WTC11 (cell line): Measurements from ENCODE around the gene AP5Z1. TPM values are rescaled to one million over a fixed set of nuclear protein-coding genes. Genes with fewer than 3 reads are reported as not detected.
A peak's percentile ranks its signal among the peaks of the same experiment; 100 is the strongest.

Experiments
- ATAC-seq: fragments of 200-7000 bp; cut with Tn5 transposase; 2 replicates; pipeline ENCODE4 v1.10.0; 2021; ENCODE audit warnings: mild to moderate bottlenecking, moderate library complexity
- CTCF ChIA-PET: fragments of 300-600 bp; sonication (Branson Sonifier 250); formaldehyde crosslinking; loops from one replicate; lab custom pipeline; 2021; ENCODE audit warnings: antibody characterized with exemption; lab: Charles Lee
- POLR2A ChIA-PET: fragments of 350-600 bp; sonication (Branson Sonifier 250); formaldehyde crosslinking; loops from one replicate; lab custom pipeline; 2021; ENCODE audit warnings: antibody characterized with exemption; lab: Charles Lee
- DNase-seq: peaks from one replicate; pipeline ENCODE4 v3.0.0; 2021; ENCODE audit warnings: low spot score
- H3K27ac Mint-ChIP-seq: 2 replicates; pipeline ENCODE4 v1.8.0; 2021; ENCODE audit warnings: mixed read lengths
- H3K27me3 Mint-ChIP-seq: 2 replicates; pipeline ENCODE4 v1.8.0; 2021; ENCODE audit warnings: low read depth, mild to moderate bottlenecking, moderate library complexity, mixed read lengths
- H3K36me3 Mint-ChIP-seq: 2 replicates; pipeline ENCODE4 v1.8.0; 2021; ENCODE audit warnings: mixed read lengths
- H3K4me1 Mint-ChIP-seq: 2 replicates; pipeline ENCODE4 v1.8.0; 2022; ENCODE audit warnings: mixed read lengths
- H3K4me3 Mint-ChIP-seq: 2 replicates; pipeline ENCODE4 v1.8.0; 2021; ENCODE audit warnings: mild to moderate bottlenecking, moderate library complexity, mixed read lengths
- H3K9me3 Mint-ChIP-seq: 2 replicates; pipeline ENCODE4 v1.8.0; 2021; ENCODE audit warnings: mixed read lengths
- CBFB ChIP-seq: sonication (generic); formaldehyde crosslinking; IDR thresholded peaks from 2 replicates; pipeline ENCODE4 v1.8.1; 2022; ENCODE audit warnings: mild to moderate bottlenecking, low read depth, missing genetic modification reagents
- FOXJ3 ChIP-seq: sonication (generic); formaldehyde crosslinking; IDR thresholded peaks from 2 replicates; pipeline ENCODE4 v1.9.0; 2021; ENCODE audit warnings: missing genetic modification reagents, mild to moderate bottlenecking, borderline replicate concordance
- IRF2 ChIP-seq: sonication (generic); formaldehyde crosslinking; IDR thresholded peaks from 2 replicates; pipeline ENCODE4 v1.8.0; 2022; ENCODE audit warnings: low read depth, missing genetic modification reagents, borderline replicate concordance
- KAT7 ChIP-seq: sonication (generic); formaldehyde crosslinking; IDR thresholded peaks from 2 replicates; pipeline ENCODE4 v1.8.1; 2023; ENCODE audit warnings: missing genetic modification reagents, mild to moderate bottlenecking, borderline replicate concordance
- MYBL2 ChIP-seq: sonication (generic); formaldehyde crosslinking; IDR thresholded peaks from 2 replicates; pipeline ENCODE4 v1.8.1; 2023; ENCODE audit warnings: mild to moderate bottlenecking, moderate library complexity, missing genetic modification reagents
- NR2C2 ChIP-seq: sonication (generic); formaldehyde crosslinking; IDR thresholded peaks from 2 replicates; pipeline ENCODE4 v1.8.0; 2022; ENCODE audit warnings: mild to moderate bottlenecking, missing genetic modification reagents
- SP1 ChIP-seq: sonication (generic); formaldehyde crosslinking; conservative IDR thresholded peaks from 2 replicates; pipeline ENCODE4 v1.8.1; 2022; ENCODE audit warnings: missing genetic modification reagents
- ZBTB21 ChIP-seq: sonication (generic); formaldehyde crosslinking; IDR thresholded peaks from 2 replicates; pipeline ENCODE4 v1.8.1; 2023; ENCODE audit warnings: mild to moderate bottlenecking, missing genetic modification reagents, borderline replicate concordance
- ZNF121 ChIP-seq: sonication (generic); formaldehyde crosslinking; IDR thresholded peaks from 2 replicates; pipeline ENCODE4 v1.8.0; 2023; ENCODE audit warnings: missing genetic modification reagents
- ZNF416 ChIP-seq: fragments of 250-450 bp; sonication (Bioruptor Pico); IDR thresholded peaks from 2 replicates; pipeline ENCODE4 v1.9.0; 2021; ENCODE audit warnings: mild to moderate bottlenecking, inconsistent platforms
- total RNA-seq: library from RNA; stranded (reverse); gene quantifications from 3 replicates; pipeline ENCODE4 v1.2.3, GENCODE V29; 2021
- TF ChIP-seq, protein P1 (sequence below): sonication (generic); formaldehyde crosslinking; IDR thresholded peaks from 2 replicates; pipeline ENCODE4 v1.8.1; 2023; ENCODE audit warnings: mild to moderate bottlenecking, missing genetic modification reagents, moderate library complexity
- TF ChIP-seq, protein P2 (sequence below): sonication (generic); formaldehyde crosslinking; IDR thresholded peaks from 2 replicates; pipeline ENCODE4 v1.8.1; 2022; ENCODE audit warnings: mild to moderate bottlenecking, missing genetic modification reagents, moderate library complexity, borderline replicate concordance
- TF ChIP-seq, protein P3 (sequence below): fragments of 250-450 bp; sonication (Bioruptor Pico); conservative IDR thresholded peaks from 2 replicates; pipeline ENCODE4 v1.9.0; 2021; ENCODE audit warnings: mild to moderate bottlenecking
- TF ChIP-seq, protein P4 (sequence below): sonication (generic); formaldehyde crosslinking; conservative IDR thresholded peaks from 2 replicates; pipeline ENCODE4 v1.8.1; 2022; ENCODE audit warnings: mild to moderate bottlenecking, missing genetic modification reagents
- TF ChIP-seq, protein P5 (sequence below): sonication (generic); formaldehyde crosslinking; IDR thresholded peaks from 2 replicates; pipeline ENCODE4 v1.8.1; 2023; ENCODE audit warnings: mild to moderate bottlenecking, missing genetic modification reagents, moderate library complexity
- TF ChIP-seq, protein P6 (sequence below): fragments of 200-600 bp; IDR thresholded peaks from 2 replicates; pipeline ENCODE4 v1.8.0; 2022; ENCODE audit warnings: antibody characterized with exemption
- TF ChIP-seq, protein P7 (sequence below): sonication (generic); formaldehyde crosslinking; IDR thresholded peaks from 2 replicates; pipeline ENCODE4 v1.8.1; 2023; ENCODE audit warnings: mild to moderate bottlenecking, missing genetic modification reagents

The AP5Z1 gene
- total RNA-seq, 1 experiment from 2014 or later, result 29.4 TPM

DNA sequence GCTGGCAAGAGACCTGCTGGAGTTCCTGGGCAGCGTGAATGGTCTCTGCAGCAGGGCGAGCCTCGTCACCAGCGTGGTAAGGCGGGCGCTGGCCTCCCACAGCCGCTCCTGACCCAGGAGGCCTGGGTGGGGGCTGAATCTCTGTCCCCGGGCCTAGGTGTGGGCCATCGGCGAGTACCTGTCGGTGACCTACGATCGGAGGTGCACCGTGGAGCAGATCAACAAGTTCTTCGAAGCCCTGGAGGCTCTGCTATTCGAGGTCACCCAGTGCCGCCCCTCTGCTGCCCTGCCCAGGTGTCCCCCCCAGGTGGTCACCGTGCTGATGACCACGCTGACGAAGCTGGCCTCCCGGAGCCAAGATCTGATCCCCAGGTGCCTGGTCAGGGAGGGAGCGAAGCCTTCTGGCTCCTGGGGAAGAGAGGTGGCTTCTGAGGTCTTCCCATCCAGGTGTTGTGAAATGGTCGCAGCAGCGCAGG is 15.1 kb downstream of the AP5Z1 start (continued):
- TF ChIP-seq, protein P1, sequence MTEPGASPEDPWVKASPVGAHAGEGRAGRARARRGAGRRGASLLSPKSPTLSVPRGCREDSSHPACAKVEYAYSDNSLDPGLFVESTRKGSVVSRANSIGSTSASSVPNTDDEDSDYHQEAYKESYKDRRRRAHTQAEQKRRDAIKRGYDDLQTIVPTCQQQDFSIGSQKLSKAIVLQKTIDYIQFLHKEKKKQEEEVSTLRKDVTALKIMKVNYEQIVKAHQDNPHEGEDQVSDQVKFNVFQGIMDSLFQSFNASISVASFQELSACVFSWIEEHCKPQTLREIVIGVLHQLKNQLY (CRISPR knock-in tag), result no peak
- no peak for TF ChIP-seq KAT7
- TF ChIP-seq SP1, result no peak
- TF ChIP-seq, protein P2, sequence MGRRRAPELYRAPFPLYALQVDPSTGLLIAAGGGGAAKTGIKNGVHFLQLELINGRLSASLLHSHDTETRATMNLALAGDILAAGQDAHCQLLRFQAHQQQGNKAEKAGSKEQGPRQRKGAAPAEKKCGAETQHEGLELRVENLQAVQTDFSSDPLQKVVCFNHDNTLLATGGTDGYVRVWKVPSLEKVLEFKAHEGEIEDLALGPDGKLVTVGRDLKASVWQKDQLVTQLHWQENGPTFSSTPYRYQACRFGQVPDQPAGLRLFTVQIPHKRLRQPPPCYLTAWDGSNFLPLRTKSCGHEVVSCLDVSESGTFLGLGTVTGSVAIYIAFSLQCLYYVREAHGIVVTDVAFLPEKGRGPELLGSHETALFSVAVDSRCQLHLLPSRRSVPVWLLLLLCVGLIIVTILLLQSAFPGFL, result no peak
- TF ChIP-seq, protein P3, sequence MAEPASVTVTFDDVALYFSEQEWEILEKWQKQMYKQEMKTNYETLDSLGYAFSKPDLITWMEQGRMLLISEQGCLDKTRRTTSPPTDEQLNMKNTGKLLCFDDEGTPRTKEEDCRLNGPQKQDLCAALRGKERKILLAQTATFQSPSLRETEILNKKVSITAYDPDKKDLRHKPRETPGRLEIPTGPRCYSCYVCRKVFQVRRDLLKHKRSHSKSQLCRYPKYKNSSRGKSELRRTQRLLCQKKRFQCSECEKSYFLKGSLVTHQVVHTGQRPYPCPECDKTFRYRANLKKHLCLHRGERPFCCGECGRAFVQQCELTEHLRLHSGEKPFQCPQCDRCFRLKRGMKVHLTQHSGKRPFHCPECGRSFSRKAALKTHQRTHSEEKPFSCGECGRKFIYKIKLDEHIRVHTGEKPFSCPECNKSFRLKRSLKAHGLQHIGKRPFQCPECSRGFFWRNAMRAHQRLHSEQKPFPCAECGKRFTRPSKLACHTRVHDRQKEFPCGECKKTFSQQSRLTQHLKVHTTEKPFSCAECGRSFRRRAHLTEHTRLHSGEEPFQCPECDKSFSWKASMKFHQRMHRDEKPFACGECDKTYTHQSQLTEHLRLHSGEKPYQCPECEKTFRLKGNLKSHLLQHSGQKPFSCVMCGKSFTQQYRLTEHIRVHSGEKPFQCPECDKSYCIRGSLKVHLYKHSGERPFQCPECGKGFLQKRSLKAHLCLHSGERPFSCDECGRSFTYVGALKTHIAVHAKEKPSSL, result no peak
- TF ChIP-seq FOXJ3, result no peak
- no peak for TF ChIP-seq ZBTB21 (CRISPR knock-in tag)
- TF ChIP-seq IRF2 (CRISPR knock-in tag), result no peak
- TF ChIP-seq NR2C2 (CRISPR knock-in tag), result no peak
- TF ChIP-seq, protein P4, sequence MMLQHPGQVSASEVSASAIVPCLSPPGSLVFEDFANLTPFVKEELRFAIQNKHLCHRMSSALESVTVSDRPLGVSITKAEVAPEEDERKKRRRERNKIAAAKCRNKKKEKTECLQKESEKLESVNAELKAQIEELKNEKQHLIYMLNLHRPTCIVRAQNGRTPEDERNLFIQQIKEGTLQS, result no peak
- no peak for TF ChIP-seq ZNF416 (CRISPR knock-in tag)

DNA sequence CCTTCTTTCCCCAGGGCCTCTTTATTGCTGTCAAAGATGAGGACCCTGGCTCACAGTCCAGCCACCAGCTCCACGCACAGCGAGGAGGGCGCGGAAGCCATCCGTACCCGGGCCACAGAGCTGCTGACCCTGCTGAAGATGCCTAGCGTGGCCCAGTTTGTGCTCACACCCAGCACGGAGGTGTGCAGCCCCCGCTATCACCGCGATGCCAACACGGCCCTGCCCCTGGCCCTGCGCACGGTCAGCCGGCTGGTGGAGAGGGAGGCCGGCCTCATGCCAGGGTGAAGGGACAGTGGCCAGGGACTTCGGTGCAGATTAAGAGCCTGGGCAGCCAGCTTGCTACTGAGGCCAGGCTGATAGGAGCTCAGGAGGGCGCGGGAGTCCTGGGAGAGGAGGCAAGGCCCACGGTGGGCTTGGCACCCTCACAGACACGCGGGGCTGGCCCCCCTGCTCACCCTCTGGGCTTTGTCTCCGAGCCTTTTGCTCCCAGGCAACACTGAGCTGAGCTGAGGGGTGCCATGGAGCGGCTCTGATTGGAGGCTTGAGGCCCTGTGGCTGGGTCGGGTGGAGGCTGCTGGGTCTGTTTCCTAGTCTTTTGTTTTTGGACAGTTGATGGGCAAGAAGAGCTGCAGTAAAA is 15.8 kb downstream of the AP5Z1 start:
- Mint-ChIP-seq H3K4me1 (peaks cover 5% of the 10 kb centered on the region), H3K27ac (no peak overlapping the region), H3K9me3 (no peaks in the 10 kb centered on the region), H3K36me3 (peaks cover 3% of the 10 kb centered on the region; the same call in 1 of the 2 replicates), H3K4me3 (no peak overlapping the region), H3K27me3 (no peaks in the 10 kb centered on the region)
- ChIA-PET POLR2A (no interaction called here), CTCF (interaction anchor here (0.5 to 4.2 kb wide), 34 partner anchors 8 to 1229 kb away, joined by 3 to 75 read pairs (median 8); partner anchors contain the start of genes AP5Z1, MMD2 and RADIL)
- ATAC-seq (no peak), DNase-seq (no peak)
- TF ChIP-seq, protein P5, sequence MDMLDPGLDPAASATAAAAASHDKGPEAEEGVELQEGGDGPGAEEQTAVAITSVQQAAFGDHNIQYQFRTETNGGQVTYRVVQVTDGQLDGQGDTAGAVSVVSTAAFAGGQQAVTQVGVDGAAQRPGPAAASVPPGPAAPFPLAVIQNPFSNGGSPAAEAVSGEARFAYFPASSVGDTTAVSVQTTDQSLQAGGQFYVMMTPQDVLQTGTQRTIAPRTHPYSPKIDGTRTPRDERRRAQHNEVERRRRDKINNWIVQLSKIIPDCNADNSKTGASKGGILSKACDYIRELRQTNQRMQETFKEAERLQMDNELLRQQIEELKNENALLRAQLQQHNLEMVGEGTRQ (CRISPR knock-in tag), result no peak
- TF ChIP-seq, all 79 proteins: peak for 0

DNA sequence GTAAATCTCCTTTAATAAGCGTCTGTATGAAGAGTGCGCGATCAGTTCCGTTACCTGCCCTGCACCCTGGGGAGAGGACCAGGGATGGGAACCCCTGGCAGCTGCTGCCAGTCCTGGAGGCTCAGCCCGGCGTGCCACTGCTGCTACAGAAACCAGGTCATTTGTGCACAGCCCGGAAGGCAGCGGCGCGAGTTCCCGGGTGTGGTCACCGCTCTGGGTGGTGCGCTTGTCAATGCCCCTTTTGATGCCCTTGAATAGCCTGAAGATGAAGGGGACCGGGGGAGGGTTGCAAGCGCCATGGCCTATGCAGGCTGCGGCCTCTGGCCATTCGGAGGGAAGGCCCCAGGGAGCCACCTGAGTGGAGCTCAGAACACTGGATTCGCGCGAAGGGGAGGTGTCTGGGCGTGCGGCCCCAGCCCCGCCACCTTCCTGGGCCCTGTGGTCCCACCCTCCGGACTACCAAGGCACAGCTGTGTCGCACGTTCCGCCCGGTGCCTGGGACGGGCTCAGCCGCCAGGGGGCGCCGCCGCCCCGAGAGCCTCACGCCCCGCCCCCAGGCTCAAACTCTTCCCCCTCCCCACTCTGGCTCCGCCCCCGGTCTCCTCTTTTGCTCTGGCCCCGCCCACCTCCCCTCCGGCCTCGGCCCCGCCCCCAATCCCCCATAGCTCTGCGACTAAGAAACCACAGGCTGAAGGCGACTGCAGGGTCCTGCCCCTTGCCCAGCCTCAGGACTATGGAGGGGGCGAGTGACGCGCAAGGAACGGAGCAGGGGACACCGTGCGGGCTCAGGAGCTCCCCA is 16.5 kb downstream of the AP5Z1 start:
- DNase-seq (peak; percentile 93), ATAC-seq (peak; percentile 83)
- POLR2A ChIA-PET, result interaction anchor here (0.7 to 1.7 kb wide), 4 partner anchors 12 to 90 kb away, joined by 3 to 11 read pairs (median 3); partner anchors contain the start of gene AP5Z1
- Mint-ChIP-seq H3K4me3 (peak overlapping the region; percentile 54), H3K9me3 (no peaks in the 10 kb centered on the region), H3K27me3 (no peaks in the 10 kb centered on the region), H3K4me1 (peaks cover 5% of the 10 kb centered on the region), H3K27ac (no peak overlapping the region), H3K36me3 (peaks cover 3% of the 10 kb centered on the region; the same call in 1 of the 2 replicates)
- CTCF ChIA-PET, result interaction anchor here (0.5 to 4.2 kb wide), 84 partner anchors 8 to 1883 kb away, joined by 3 to 75 read pairs (median 4); partner anchors contain the start of genes AP5Z1, MMD2, RADIL and RBAK
- TF ChIP-seq SP1 (peak; percentile 70; the same call in 1 of the 2 replicates), CBFB (CRISPR knock-in tag) (no peak), MYBL2 (CRISPR knock-in tag) (no peak), ZNF121 (CRISPR knock-in tag) (peak; percentile 96)
- TF ChIP-seq, protein P6, sequence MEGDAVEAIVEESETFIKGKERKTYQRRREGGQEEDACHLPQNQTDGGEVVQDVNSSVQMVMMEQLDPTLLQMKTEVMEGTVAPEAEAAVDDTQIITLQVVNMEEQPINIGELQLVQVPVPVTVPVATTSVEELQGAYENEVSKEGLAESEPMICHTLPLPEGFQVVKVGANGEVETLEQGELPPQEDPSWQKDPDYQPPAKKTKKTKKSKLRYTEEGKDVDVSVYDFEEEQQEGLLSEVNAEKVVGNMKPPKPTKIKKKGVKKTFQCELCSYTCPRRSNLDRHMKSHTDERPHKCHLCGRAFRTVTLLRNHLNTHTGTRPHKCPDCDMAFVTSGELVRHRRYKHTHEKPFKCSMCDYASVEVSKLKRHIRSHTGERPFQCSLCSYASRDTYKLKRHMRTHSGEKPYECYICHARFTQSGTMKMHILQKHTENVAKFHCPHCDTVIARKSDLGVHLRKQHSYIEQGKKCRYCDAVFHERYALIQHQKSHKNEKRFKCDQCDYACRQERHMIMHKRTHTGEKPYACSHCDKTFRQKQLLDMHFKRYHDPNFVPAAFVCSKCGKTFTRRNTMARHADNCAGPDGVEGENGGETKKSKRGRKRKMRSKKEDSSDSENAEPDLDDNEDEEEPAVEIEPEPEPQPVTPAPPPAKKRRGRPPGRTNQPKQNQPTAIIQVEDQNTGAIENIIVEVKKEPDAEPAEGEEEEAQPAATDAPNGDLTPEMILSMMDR, result peak; percentile 92
- TF ChIP-seq, protein P7, sequence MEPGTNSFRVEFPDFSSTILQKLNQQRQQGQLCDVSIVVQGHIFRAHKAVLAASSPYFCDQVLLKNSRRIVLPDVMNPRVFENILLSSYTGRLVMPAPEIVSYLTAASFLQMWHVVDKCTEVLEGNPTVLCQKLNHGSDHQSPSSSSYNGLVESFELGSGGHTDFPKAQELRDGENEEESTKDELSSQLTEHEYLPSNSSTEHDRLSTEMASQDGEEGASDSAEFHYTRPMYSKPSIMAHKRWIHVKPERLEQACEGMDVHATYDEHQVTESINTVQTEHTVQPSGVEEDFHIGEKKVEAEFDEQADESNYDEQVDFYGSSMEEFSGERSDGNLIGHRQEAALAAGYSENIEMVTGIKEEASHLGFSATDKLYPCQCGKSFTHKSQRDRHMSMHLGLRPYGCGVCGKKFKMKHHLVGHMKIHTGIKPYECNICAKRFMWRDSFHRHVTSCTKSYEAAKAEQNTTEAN (CRISPR knock-in tag), result 0 out of 2 replicates have a peak, but pooled peaks have one; percentile 42
